B cell (primary cell): ENCODE data around the gene MRM2. TPM values are rescaled to one million over a fixed set of nuclear protein-coding genes. Genes with fewer than 3 reads are reported as not detected.

Source experiments
- ATAC-seq: fragments of 200-7000 bp; cut with Tn5 transposase; one replicate; pipeline ENCODE4 v1.10.0; 2021; ENCODE audit warnings: low read depth, mild to moderate bottlenecking, moderate number of reproducible peaks, moderate library complexity
- CTCF ChIA-PET: fragments of 350-600 bp; sonication (Branson Sonifier 250); formaldehyde crosslinking; loops from one replicate; lab custom pipeline; 2021; ENCODE audit warnings: antibody characterized with exemption, inconsistent platforms; lab: Charles Lee
- POLR2A ChIA-PET: fragments of 350-600 bp; sonication (Branson Sonifier 250); formaldehyde crosslinking; loops from one replicate; lab custom pipeline; 2021; ENCODE audit warnings: antibody characterized with exemption; lab: Charles Lee
- DNase-seq: peaks from one replicate; pipeline ENCODE4 v3.0.0; 2013
- H2AFZ ChIP-seq: 2 replicates; pipeline ENCODE4 v1.6.1; 2012; ENCODE audit warnings: mild to moderate bottlenecking, low read depth, low read length; ENCODE audit not compliant: insufficient read depth, poor library complexity, severe bottlenecking
- H3K27ac ChIP-seq, 2 donors: 1 replicate in 1 of 2; 2 replicates in 1 of 2; pipeline ENCODE4 v1.5.1; 2012 to 2013; ENCODE audit warnings: low read length in 2 of 2, mild to moderate bottlenecking in 2 of 2, moderate library complexity in 1 of 2
- H3K27me3 ChIP-seq, 4 experiments: fragments of 200-600 bp in 1 of 4; sonication (generic) in 1 of 4; replicated peaks in 1 of 4; 1 replicate in 2 of 4; 2 replicates in 2 of 4; pipeline versions ENCODE4 v1.6.1 to v1.7.0; 2013 to 2016; ENCODE audit warnings: low read length in 3 of 4, mild to moderate bottlenecking in 2 of 4, mixed read lengths in 1 of 4, moderate library complexity in 1 of 4; ENCODE audit not compliant: insufficient read depth in 4 of 4, control insufficient read depth in 3 of 4; ENCODE audit errors: control extremely low read depth in 1 of 4
- H3K36me3 ChIP-seq, 2 experiments: replicated peaks in 1 of 2; 1 replicate in 1 of 2; 2 replicates in 1 of 2; pipeline versions ENCODE4 v1.6.1 to v1.7.1; 2013; ENCODE audit warnings: low read length in 1 of 2; ENCODE audit not compliant: insufficient read depth in 2 of 2, control insufficient read depth in 1 of 2; ENCODE audit errors: control extremely low read depth in 1 of 2, extremely low read depth in 1 of 2
- H3K4me1 ChIP-seq, 2 donors: fragments of 200-600 bp in 1 of 2; sonication (generic) in 1 of 2; 1 replicate in 1 of 2; 2 replicates in 1 of 2; pipeline versions ENCODE4 v1.5.1 to v1.6.1; 2013 to 2017; ENCODE audit warnings: low read length in 2 of 2; ENCODE audit not compliant: control insufficient read depth in 2 of 2, insufficient read depth in 2 of 2
- H3K4me2 ChIP-seq: replicated peaks from 2 replicates; pipeline ENCODE3; 2012; ENCODE audit warnings: mild to moderate bottlenecking, low read depth, low read length; ENCODE audit not compliant: poor library complexity, severe bottlenecking
- H3K4me3 ChIP-seq, 5 experiments: fragments of 200-600 bp in 1 of 5; sonication (generic) in 1 of 5; 1 replicate in 3 of 5; 2 replicates in 2 of 5; pipeline versions ENCODE4 v1.5.1 to v1.7.0; 2011 to 2016; ENCODE audit warnings: low read length in 4 of 5, mild to moderate bottlenecking in 4 of 5, low read depth in 2 of 5, control low read depth in 1 of 5, moderate library complexity in 1 of 5; ENCODE audit not compliant: insufficient read depth in 1 of 5; ENCODE audit errors: control extremely low read depth in 1 of 5, extremely low read depth in 1 of 5
- H3K79me2 ChIP-seq: fragments of 200-600 bp; sonication (generic); one replicate; pipeline ENCODE4 v1.6.0; 2016; ENCODE audit warnings: low read length; ENCODE audit not compliant: control insufficient read depth, insufficient read depth
- H3K9ac ChIP-seq: fragments of 200-600 bp; sonication (generic); 2 replicates; pipeline ENCODE4 v1.6.1; 2017; ENCODE audit warnings: mild to moderate bottlenecking, low read length, moderate library complexity
- H3K9me3 ChIP-seq, 3 donors: one replicate each; pipeline versions ENCODE4 v1.6.1 to v1.7.1; 2013; ENCODE audit warnings: low read length in 2 of 3; ENCODE audit not compliant: control insufficient read depth in 2 of 3, insufficient read depth in 1 of 3; ENCODE audit errors: control extremely low read depth in 1 of 3
- H4K20me1 ChIP-seq: 2 replicates; pipeline ENCODE4 v1.6.0; 2012; ENCODE audit warnings: mild to moderate bottlenecking, low read length; ENCODE audit not compliant: insufficient read depth, control insufficient read depth, poor library complexity, severe bottlenecking
- H3K27ac Mint-ChIP-seq: one replicate; pipeline ENCODE4 v1.8.0; 2021; ENCODE audit warnings: mixed read lengths
- H3K27me3 Mint-ChIP-seq: one replicate; pipeline ENCODE4 v1.8.0; 2021; ENCODE audit warnings: mixed read lengths
- H3K4me1 Mint-ChIP-seq: one replicate; pipeline ENCODE4 v1.8.0; 2021; ENCODE audit warnings: mixed read lengths
- H3K4me3 Mint-ChIP-seq: one replicate; pipeline ENCODE4 v1.8.0; 2021; ENCODE audit warnings: mixed read lengths
- H3K9me3 Mint-ChIP-seq: one replicate; pipeline ENCODE4 v1.8.0; 2022; ENCODE audit warnings: mixed read lengths; ENCODE audit not compliant: insufficient read depth
- EZH2 ChIP-seq: IDR thresholded peaks from 2 replicates; pipeline ENCODE4 v1.6.1; 2012; ENCODE audit warnings: borderline replicate concordance, low read depth, mild to moderate bottlenecking, moderate library complexity, low read length; ENCODE audit not compliant: insufficient read depth, poor library complexity, severe bottlenecking
- WGBS: methylation state at CpG from one replicate; pipeline ENCODE4 v1.1.5; 2013; ENCODE audit warnings: missing lambda C conversion rate; ENCODE audit not compliant: insufficient coverage; 5-methylcytosine and 5-hydroxymethylcytosine counted together
- intact Hi-C: fragments of 100-400 bp; cut with micrococcal nuclease; formaldehyde crosslinking; loops from one replicate; pipeline ENCODE4 v1.10.0; 2022
- polyA plus RNA-seq: library from polyadenylated mRNA; depleted of rRNA; stranded (reverse); fragments of >200 nt; gene quantifications from 2 replicates; pipeline ENCODE4 v1.2.3, GENCODE V29; 2012
- total RNA-seq, 2 donors: library from RNA; stranded (reverse); fragments of 120-200 nt in 1 of 2; gene quantifications; 1 replicate in 1 of 2; 2 replicates in 1 of 2; pipeline versions ENCODE4 v1.2.3 to v1.2.4, GENCODE V29; 2013 to 2022
- TF ChIP-seq, protein P1 (sequence below): fragments of 200-600 bp; IDR thresholded peaks from one replicate; pipeline ENCODE4 v1.8.0; 2022; ENCODE audit warnings: antibody characterized with exemption, mild to moderate bottlenecking

Gene MRM2
- total and polyA plus RNA-seq, 2 donors (not counting 1 experiment from before 2014, with no cell fraction given) = 9.2 to 29.0 TPM

DNA sequence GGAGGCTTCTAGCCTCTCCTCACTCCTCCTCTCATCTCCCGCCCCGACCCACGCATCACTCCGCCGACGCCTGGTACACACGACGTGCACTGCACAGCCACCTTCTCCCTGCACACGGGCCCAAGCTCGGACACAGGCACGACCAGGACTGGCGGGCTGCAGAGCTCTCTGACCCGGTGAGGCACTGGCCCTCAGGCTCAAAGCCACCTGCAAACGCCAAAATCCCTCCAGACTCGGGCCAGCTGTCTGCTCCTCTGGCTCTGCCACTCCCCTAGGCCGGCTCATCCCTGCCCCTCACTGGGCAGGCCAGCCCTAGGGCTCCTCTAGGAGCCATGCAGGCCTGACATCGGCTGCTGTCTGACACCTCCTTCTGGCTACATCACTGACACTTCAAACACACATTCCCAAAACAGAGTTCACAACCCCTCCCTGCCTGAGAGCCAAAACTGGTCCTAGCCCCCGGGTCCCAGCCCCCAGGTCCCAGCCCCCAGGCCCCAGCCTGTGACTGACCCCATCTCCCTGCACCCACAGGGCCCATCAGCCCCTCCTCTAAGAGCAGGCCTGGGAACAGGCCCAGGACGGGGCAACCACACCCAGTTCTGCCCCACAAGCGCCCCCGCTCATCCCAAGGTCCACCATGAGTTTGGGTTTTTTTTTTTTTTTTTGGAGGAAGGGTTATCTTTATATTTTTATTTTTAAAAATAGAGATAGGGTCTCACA is 44.4 kb downstream of the MRM2 start:
- no peak overlapping the region for H3K4me3 ChIP-seq
- DNase-seq = no peak
- Mint-ChIP-seq H3K4me1 (no peaks in the 10 kb centered on the region), H3K27me3 (no peaks in the 10 kb centered on the region), H3K27ac (no peak overlapping the region), H3K9me3 (no peaks in the 10 kb centered on the region), H3K4me3 (no peak overlapping the region)
- POLR2A ChIA-PET = no interaction called here
- H3K27me3 ChIP-seq = no peaks in the 10 kb centered on the region
- H3K4me2 ChIP-seq = no peak overlapping the region
- H3K79me2 ChIP-seq = peaks cover 38% of the 10 kb centered on the region
- ATAC-seq = no peak
- no peak overlapping the region for H3K9ac ChIP-seq
- H3K9me3 ChIP-seq = peaks cover 0 to 16% (median 6%) of the 10 kb centered on the region in 3 donors
- H2AFZ ChIP-seq = no peak overlapping the region
- no peak overlapping the region for H3K27ac ChIP-seq
- CTCF ChIA-PET = no interaction called here
- peaks cover 2 to 48% of the 10 kb centered on the region in 2 experiments for H3K36me3 ChIP-seq
- peaks cover 4% of the 10 kb centered on the region for H4K20me1 ChIP-seq
- intact Hi-C loops = no loop called here
- no peaks in the 10 kb centered on the region for H3K4me1 ChIP-seq
- TF ChIP-seq EZH2 = no peak
- TF ChIP-seq, protein P1, sequence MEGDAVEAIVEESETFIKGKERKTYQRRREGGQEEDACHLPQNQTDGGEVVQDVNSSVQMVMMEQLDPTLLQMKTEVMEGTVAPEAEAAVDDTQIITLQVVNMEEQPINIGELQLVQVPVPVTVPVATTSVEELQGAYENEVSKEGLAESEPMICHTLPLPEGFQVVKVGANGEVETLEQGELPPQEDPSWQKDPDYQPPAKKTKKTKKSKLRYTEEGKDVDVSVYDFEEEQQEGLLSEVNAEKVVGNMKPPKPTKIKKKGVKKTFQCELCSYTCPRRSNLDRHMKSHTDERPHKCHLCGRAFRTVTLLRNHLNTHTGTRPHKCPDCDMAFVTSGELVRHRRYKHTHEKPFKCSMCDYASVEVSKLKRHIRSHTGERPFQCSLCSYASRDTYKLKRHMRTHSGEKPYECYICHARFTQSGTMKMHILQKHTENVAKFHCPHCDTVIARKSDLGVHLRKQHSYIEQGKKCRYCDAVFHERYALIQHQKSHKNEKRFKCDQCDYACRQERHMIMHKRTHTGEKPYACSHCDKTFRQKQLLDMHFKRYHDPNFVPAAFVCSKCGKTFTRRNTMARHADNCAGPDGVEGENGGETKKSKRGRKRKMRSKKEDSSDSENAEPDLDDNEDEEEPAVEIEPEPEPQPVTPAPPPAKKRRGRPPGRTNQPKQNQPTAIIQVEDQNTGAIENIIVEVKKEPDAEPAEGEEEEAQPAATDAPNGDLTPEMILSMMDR = no peak
- WGBS = 98% methylated on average over 18 of the region's 21 CpGs
